ENCODE measurements around the gene HEBP1.
A peak's percentile ranks its signal among the peaks of the same experiment; 100 is the strongest.

The HEBP1 gene

DNA sequence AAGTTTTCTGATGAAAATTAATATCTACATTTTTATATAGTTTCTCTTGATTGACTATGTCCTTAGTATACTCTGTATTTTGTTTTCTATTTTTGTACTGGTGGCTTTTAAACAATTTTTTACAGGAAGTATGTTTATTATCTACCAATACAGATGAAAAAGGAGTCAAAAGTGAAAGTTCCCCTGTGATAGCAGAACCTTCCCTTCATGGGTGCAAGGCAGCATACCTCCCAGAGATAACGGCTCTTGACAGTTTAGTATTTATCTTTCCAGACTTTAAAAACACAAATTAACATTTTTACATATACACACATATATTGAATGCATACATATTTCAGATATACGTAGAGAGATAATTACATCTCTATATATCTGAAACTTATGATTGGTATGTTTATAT, 27.0 kb upstream of the HEBP1 start:
- Histone ChIP-seq H3K4me3 (replicated peaks; ENCODE audit: insufficient read depth, low read length) (no peak overlapping the region), H3K27ac (replicated peaks) (no peak overlapping the region), H3K27me3 (ENCODE audit: insufficient read depth, poor library complexity, severe bottlenecking) (no peaks in the 10 kb centered on the region)
- no peak for DNase-seq (ENCODE audit: low read depth in 1 of 2, low spot score in 1 of 2)
- TF ChIP-seq REST (IDR thresholded peaks at IDR 0.05; ENCODE audit: insufficient replicate concordance, low read depth): no peak
- TF ChIP-seq GABPA (IDR thresholded peaks at IDR 0.05; ENCODE audit: low read depth): no peak
- TF ChIP-seq SPI1 (IDR thresholded peaks at IDR 0.05; ENCODE audit: borderline replicate concordance, low read depth): no peak
- no peak for TF ChIP-seq POLR2AphosphoS5 (IDR thresholded peaks at IDR 0.05; ENCODE audit: low read depth)
- TF ChIP-seq CTCF (IDR thresholded peaks at IDR 0.05; ENCODE audit: insufficient read depth, low read length): no peak

DNA sequence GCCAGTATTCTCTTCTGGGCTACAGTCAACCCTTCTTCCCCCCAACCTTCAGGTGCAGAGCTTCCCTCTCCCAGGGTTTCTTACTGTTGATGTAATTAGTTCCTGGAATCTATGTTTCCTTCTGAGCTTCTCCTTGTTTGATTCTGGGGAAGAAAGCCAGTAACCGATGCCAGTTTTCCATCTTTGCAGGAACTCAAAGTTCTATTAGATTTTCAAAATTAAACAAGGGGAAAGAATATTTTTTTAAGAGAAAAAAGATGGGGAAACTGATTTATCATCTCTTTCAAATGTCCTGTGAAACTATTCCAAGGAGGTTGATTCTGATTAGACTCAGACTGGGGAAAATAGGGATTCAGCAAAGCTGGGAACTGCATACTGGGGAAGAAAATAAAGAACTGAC, 26.2 kb upstream of the HEBP1 start:
- DNase-seq (ENCODE audit: low read depth in 1 of 2, low spot score in 1 of 2): no peak
- no peak overlapping the region for H3K27ac ChIP-seq (replicated peaks)
- H3K27me3 ChIP-seq (ENCODE audit: insufficient read depth, poor library complexity, severe bottlenecking): no peaks in the 10 kb centered on the region
- H3K4me3 ChIP-seq (replicated peaks; ENCODE audit: insufficient read depth, low read length): no peak overlapping the region
- TF ChIP-seq GABPA (IDR thresholded peaks at IDR 0.05; ENCODE audit: low read depth) (no peak), POLR2AphosphoS5 (IDR thresholded peaks at IDR 0.05; ENCODE audit: low read depth) (no peak), REST (IDR thresholded peaks at IDR 0.05; ENCODE audit: insufficient replicate concordance, low read depth) (no peak), CTCF (IDR thresholded peaks at IDR 0.05; ENCODE audit: insufficient read depth, low read length) (no peak)

GRCh38 chr12:13024531-13024916, 24.5 kb upstream of the HEBP1 start:
- Histone ChIP-seq H3K4me3 (replicated peaks; ENCODE audit: insufficient read depth, low read length) (no peak overlapping the region), H3K27me3 (ENCODE audit: insufficient read depth, poor library complexity, severe bottlenecking) (no peaks in the 10 kb centered on the region), H3K27ac (replicated peaks) (no peak overlapping the region)
- peak in 1 of 2 experiments; percentile 28 for DNase-seq (ENCODE audit: low read depth in 1 of 2, low spot score in 1 of 2)
- peak; percentile 57; the same call in 1 of the 2 replicates for TF ChIP-seq SPI1 (IDR thresholded peaks at IDR 0.05; ENCODE audit: borderline replicate concordance, low read depth)
- no peak for TF ChIP-seq GABPA (IDR thresholded peaks at IDR 0.05; ENCODE audit: low read depth)
- no peak for TF ChIP-seq REST (IDR thresholded peaks at IDR 0.05; ENCODE audit: insufficient replicate concordance, low read depth)
- TF ChIP-seq CTCF (IDR thresholded peaks at IDR 0.05; ENCODE audit: insufficient read depth, low read length): no peak
- no peak for TF ChIP-seq POLR2AphosphoS5 (IDR thresholded peaks at IDR 0.05; ENCODE audit: low read depth)
